NCI-H1694 treated with DMSO at 0.1 percent for 48 hours (cell line): ENCODE results near the gene THAP9.

Source experiments
- DNase-seq: peaks from one replicate; lab custom pipeline; 2025; lab: John Stamatoyannopoulos, UW

THAP9 gene

DNA sequence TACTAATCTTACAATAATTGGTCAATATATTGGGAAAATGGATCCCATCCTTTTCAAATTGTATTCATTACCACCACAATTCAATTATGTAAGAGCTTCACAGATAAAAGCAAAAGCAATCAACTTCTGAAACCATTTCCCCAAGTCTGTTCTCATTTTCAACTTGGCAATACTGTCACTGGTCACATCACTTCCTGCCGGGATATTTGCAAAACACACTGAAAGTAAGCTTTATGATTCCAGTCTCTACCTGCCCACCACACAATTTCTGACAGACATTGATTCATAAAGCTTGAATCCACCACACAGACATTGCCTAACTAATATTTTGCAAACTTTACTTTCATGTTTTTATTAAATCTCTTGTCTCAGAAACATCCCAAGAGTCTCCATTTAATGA is 56.5 kb downstream of the THAP9 start:
- no peak for DNase-seq

DNA sequence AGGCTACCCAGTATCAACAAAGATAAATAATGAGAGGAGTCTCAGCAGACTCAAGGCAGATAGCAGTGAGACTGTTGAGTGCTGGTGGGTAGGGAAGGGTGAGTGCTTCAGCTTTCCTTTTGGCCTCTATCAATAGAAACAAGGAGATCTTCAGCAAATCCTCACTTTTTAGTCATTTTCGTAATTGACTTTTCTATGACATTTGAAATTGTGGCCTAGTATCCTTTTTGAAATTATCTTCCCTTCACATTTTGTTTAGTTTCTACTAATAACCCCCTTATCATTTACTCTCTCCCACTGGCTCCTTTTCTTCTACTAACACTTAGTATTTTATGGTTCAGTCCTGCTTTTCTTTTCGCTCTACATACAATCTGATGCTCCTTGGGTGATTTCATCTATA is 65.2 kb downstream of the THAP9 start:
- no peak for DNase-seq

DNA sequence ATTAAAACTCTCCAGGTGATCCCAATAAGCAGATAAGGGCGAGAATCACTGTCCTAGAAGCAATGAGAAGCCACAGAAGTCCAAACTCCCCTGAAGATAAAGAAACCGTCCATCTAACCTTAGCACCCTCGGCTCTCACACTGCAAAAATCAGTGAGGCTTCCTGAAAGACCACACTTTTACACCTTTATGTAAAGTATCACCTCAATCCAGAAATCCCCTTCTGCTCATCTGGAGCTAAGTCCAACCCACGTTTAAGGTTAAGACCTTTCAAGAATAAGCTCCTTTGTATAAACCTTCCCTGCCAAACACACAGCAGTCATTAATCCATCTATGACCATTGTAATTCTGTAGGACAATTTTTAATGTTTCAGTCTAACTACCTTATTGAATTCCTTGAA is 68.4 kb downstream of the THAP9 start:
- DNase-seq: no peak

DNA sequence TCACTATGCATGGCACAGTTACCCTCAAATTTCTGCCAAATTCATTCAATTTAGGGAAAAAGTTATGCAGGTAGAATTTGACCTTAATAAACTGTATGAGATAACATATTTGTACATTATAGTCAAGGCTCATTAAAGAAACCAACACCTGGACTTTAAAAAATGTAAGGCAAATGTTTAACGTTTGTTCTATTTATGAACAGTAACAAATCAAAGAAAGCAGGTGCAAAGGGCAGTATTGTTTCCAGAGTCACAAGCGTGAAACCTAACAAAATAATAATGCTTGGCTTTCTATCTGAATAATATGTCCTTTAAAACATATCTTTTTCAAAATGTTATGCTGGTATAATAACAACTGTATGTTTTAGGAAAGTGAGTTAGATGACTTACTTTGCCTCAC is 68.9 kb downstream of the THAP9 start:
- no peak for DNase-seq
